Loucy (cell line): Measurements from ENCODE around the gene TTC24.

Experiments
- EZH2phosphoT487 ChIP-seq: fragments of 200-600 bp; IDR thresholded peaks from 2 replicates; pipeline ENCODE4 v1.6.1; 2018; ENCODE audit warnings: antibody characterized with exemption, mild to moderate bottlenecking, moderate library complexity, borderline replicate concordance
- TF ChIP-seq, protein P1 (sequence below): fragments of 200-600 bp; sonication (generic); conservative IDR thresholded peaks from 2 replicates; pipeline ENCODE4 v1.5.1; 2014; ENCODE audit warnings: mild to moderate bottlenecking, antibody characterized with exemption, low read length

DNA sequence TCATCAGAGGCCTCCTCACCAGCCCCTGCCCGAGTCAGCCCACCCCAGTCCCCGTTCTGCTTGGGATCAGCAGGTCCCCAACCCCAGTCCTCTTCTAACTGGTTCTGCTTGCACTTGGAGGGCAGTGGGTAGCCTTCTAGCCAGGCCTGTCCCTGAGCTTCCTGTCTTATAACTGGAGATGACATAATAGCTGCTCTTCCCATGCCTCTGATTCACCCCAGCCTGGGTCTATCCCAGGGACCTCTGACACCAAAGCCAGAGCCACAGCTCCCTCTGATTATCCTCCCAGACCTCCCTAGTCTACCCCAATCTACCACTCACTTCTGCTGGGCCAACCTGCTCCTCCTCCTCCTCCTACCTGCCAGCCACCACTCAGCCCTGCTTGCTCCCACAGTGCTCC lies 38.6 kb upstream of the TTC24 start:
- TF ChIP-seq, protein P1, sequence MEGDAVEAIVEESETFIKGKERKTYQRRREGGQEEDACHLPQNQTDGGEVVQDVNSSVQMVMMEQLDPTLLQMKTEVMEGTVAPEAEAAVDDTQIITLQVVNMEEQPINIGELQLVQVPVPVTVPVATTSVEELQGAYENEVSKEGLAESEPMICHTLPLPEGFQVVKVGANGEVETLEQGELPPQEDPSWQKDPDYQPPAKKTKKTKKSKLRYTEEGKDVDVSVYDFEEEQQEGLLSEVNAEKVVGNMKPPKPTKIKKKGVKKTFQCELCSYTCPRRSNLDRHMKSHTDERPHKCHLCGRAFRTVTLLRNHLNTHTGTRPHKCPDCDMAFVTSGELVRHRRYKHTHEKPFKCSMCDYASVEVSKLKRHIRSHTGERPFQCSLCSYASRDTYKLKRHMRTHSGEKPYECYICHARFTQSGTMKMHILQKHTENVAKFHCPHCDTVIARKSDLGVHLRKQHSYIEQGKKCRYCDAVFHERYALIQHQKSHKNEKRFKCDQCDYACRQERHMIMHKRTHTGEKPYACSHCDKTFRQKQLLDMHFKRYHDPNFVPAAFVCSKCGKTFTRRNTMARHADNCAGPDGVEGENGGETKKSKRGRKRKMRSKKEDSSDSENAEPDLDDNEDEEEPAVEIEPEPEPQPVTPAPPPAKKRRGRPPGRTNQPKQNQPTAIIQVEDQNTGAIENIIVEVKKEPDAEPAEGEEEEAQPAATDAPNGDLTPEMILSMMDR: no peak
- TF ChIP-seq EZH2phosphoT487: no peak
